ENCODE data around the gene PLCL1. TPM values are rescaled to one million over a fixed set of nuclear protein-coding genes. Genes with fewer than 3 reads are reported as not detected.

The PLCL1 gene
- total RNA-seq, 2 donors from 2014 or later = 6.7 to 6.8 TPM

DNA sequence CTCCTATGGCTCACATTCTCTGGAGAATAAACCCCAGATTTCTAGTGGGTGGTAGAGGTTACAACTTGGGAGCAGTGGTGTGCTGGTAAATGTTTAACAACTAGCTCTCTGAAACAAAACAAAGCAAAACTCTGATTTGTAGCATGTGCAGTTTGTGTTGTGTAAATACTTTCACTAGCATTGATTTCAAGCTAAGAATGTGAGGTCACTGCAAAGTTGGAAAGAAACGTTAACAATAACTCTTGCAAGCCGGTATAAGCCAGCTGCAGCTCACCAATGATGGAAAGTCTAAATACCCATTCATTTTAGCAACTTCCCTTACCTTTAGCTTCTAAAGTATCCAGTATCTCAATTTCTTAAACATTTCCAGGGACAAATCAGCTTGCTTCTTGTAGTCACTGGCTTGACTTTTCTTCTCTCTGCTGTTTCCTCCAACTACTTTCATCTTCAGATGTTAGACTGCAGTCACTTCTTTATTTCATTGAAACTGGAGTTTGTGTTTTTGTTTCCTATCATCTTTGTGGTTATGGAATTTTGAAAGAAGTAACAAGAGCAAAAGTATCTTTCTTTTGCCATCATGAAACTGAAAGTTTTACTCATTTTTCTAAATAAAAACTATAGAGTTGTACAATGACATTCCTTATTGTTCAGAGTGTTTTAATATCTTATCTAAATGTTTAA is 140.2 kb downstream of the PLCL1 start:
- WGBS = 16% methylated on average over 2 of the region's 2 CpGs
- DNase-seq (ENCODE audit: low spot score) = no peak
- H3K36me3 ChIP-seq = no peaks in the 10 kb centered on the region
- TF ChIP-seq POLR2AphosphoS5 (IDR thresholded peaks at IDR 0.05) (no peak), POLR2A (IDR thresholded peaks at IDR 0.05) (no peak)
- TF ChIP-seq, protein P1, sequence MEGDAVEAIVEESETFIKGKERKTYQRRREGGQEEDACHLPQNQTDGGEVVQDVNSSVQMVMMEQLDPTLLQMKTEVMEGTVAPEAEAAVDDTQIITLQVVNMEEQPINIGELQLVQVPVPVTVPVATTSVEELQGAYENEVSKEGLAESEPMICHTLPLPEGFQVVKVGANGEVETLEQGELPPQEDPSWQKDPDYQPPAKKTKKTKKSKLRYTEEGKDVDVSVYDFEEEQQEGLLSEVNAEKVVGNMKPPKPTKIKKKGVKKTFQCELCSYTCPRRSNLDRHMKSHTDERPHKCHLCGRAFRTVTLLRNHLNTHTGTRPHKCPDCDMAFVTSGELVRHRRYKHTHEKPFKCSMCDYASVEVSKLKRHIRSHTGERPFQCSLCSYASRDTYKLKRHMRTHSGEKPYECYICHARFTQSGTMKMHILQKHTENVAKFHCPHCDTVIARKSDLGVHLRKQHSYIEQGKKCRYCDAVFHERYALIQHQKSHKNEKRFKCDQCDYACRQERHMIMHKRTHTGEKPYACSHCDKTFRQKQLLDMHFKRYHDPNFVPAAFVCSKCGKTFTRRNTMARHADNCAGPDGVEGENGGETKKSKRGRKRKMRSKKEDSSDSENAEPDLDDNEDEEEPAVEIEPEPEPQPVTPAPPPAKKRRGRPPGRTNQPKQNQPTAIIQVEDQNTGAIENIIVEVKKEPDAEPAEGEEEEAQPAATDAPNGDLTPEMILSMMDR (IDR thresholded peaks at IDR 0.05) = no peak
- H3K27ac ChIP-seq = no peak overlapping the region
- no peaks in the 10 kb centered on the region for H3K9me3 ChIP-seq
- no peak overlapping the region for H3K4me3 ChIP-seq
- H3K4me1 ChIP-seq (replicated peaks) = no peaks in the 10 kb centered on the region
- no peaks in the 10 kb centered on the region for H3K27me3 ChIP-seq (replicated peaks; ENCODE audit: insufficient read depth)
- intact Hi-C loops (cut with DNase I) = no loop called here

DNA sequence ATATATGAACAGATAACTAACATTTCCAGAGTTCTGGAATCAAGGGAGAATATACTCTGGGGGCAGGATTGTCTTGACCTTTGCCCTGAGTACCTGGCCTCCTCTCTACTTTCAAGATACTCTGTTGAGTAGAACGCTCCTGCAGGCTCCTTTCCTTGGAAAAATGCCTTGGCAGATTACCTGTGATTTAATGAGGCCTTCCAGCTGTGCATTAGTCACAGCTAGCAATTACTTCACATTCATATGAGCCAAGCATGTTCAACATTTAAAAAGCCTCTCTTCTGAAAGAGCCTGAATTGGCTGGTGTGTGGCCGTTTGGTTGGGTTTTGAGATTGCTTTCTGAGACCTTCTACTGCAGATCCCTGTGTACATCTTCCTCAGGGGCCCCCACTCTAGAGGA is 142.2 kb downstream of the PLCL1 start:
- no peaks in the 10 kb centered on the region for H3K4me1 ChIP-seq (replicated peaks)
- no peaks in the 10 kb centered on the region for H3K9me3 ChIP-seq
- WGBS = 32% methylated on average over 2 of the region's 2 CpGs
- H3K4me3 ChIP-seq = no peak overlapping the region
- no peak overlapping the region for H3K27ac ChIP-seq
- intact Hi-C loops (cut with DNase I) = no loop called here
- TF ChIP-seq POLR2AphosphoS5 (IDR thresholded peaks at IDR 0.05) (no peak), POLR2A (IDR thresholded peaks at IDR 0.05) (no peak)
- H3K27me3 ChIP-seq (replicated peaks; ENCODE audit: insufficient read depth) = no peaks in the 10 kb centered on the region
- DNase-seq (ENCODE audit: low spot score) = no peak
- H3K36me3 ChIP-seq = no peaks in the 10 kb centered on the region

DNA sequence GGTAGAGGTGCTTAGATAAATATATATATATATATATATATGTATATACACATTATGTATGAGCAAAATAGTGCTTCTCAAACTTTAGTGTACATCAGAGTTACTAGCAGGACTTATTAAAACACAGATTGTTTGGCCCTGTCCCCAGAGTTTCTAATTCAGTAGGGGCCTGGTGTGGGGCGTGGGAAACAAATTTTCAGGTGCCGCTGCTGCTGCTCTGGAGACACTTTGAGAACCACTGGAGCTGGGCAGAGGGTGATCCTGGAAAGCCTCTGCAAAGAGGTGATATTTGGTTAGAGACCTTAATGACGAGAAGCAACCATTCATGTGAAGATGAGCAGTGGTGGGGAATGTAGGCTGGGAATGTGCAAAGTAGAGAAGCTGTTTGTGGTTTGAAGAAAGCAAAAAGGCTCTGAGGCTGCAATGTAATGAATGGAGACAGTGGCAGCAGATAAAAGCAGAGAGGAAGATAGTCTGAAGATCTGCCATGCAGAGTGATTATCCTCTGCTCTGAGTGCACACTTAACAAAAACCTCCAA is 142.9 kb downstream of the PLCL1 start:
- Histone ChIP-seq H3K4me1 (replicated peaks) (no peaks in the 10 kb centered on the region), H3K27me3 (replicated peaks; ENCODE audit: insufficient read depth) (no peaks in the 10 kb centered on the region), H3K27ac (no peak overlapping the region), H3K36me3 (no peaks in the 10 kb centered on the region), H3K9me3 (no peaks in the 10 kb centered on the region), H3K4me3 (no peak overlapping the region)
- WGBS = 95% methylated on average over 3 of the region's 3 CpGs
- TF ChIP-seq, protein P1 (IDR thresholded peaks at IDR 0.05) = no peak
- TF ChIP-seq POLR2AphosphoS5 (IDR thresholded peaks at IDR 0.05) (no peak), POLR2A (IDR thresholded peaks at IDR 0.05) (no peak)
- intact Hi-C loops (cut with DNase I) = no loop called here
- DNase-seq (ENCODE audit: low spot score) = no peak

DNA sequence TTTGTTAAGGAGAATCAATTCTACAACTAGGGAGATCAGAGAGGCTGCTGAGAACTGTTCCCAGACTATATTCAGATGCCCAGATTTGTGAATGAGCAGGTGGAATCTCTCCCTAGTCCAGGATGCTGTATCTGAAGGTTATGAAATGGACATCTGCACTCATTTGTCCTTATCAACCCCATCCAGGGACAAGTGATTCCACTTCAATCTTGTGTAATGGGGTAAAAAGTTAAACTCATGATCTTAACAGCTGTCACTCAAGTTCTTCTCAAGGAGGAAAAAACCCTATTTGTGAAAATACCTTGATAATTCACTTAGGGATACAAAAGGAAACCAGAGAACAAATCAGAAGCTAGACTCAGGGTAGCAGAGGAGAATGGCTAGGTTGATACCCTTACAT is 144.8 kb downstream of the PLCL1 start:
- H3K27me3 ChIP-seq (replicated peaks; ENCODE audit: insufficient read depth) = no peaks in the 10 kb centered on the region
- TF ChIP-seq, protein P1 (IDR thresholded peaks at IDR 0.05) = no peak
- TF ChIP-seq POLR2AphosphoS5 (IDR thresholded peaks at IDR 0.05) = no peak
- no peak for TF ChIP-seq POLR2A (IDR thresholded peaks at IDR 0.05)
- DNase-seq (ENCODE audit: low spot score) = no peak
- no peaks in the 10 kb centered on the region for H3K4me1 ChIP-seq (replicated peaks)
- no peak overlapping the region for H3K27ac ChIP-seq
- H3K4me3 ChIP-seq = no peak overlapping the region
- no peaks in the 10 kb centered on the region for H3K9me3 ChIP-seq
- H3K36me3 ChIP-seq = no peaks in the 10 kb centered on the region
- intact Hi-C loops (cut with DNase I) = no loop called here

DNA sequence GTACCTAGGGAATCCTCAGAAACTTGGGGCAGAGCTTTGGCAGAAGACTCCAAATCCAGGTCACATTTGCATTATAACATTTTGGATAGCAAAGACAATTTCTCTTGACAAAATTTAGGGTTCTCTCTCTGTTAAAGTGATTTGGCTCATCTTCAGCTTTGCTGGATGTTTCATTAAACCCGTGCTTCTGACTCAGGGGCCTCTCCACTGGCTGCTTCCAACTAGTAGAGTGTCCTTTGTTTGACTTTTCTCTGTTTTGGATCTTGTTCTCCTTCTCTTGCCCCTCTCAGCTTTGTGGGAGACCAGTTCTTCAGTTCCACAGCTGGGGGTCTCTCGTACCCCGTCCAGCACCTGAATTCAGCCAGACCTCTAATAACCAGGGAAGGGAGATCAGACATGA is 145.6 kb downstream of the PLCL1 start:
- TF ChIP-seq POLR2A (IDR thresholded peaks at IDR 0.05) = no peak
- no peak for TF ChIP-seq POLR2AphosphoS5 (IDR thresholded peaks at IDR 0.05)
- TF ChIP-seq, protein P1 (IDR thresholded peaks at IDR 0.05) = no peak
- Histone ChIP-seq H3K27me3 (replicated peaks; ENCODE audit: insufficient read depth) (no peaks in the 10 kb centered on the region), H3K4me3 (no peak overlapping the region), H3K36me3 (no peaks in the 10 kb centered on the region), H3K27ac (no peak overlapping the region), H3K9me3 (no peaks in the 10 kb centered on the region), H3K4me1 (replicated peaks) (no peaks in the 10 kb centered on the region)
- DNase-seq (ENCODE audit: low spot score) = no peak
- 87% methylated on average over 3 of the region's 3 CpGs for WGBS
- intact Hi-C loops (cut with DNase I) = no loop called here

All from prostate gland (tissue), 2 donors.